GM12875 (cell line): ENCODE data around the gene TBXAS1.

Experiments used
- H3K4me3 ChIP-seq: one replicate; pipeline ENCODE4 v1.5.1; 2011; ENCODE audit warnings: low read depth, low read length, control low read depth
- TF ChIP-seq, protein P1 (sequence below): IDR thresholded peaks from 2 replicates; pipeline ENCODE4 v1.5.1; 2011; ENCODE audit warnings: low read depth, mild to moderate bottlenecking, control low read depth, inconsistent platforms, low read length, moderate library complexity, borderline replicate concordance; ENCODE audit not compliant: insufficient read depth

Gene TBXAS1

DNA sequence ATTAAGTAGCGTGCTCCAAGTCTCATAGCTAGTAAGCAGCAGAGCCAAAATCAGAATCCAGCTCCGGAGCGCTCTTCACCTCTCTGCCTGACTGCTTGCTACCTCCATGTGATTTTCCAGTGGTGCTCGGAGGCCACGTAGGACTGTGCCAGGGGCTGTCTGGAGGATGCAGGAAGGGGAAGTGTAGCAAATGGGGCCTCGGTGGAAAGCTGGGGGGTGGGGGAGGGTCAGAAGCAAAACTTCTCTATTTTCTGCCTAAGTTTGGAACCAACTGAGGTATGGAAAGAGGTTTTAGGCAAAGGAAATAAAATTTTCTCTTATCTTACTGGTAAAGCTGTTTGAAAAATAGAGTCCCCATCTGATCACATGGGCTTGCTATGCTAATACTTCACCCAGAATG is 108.7 kb downstream of the TBXAS1 start:
- TF ChIP-seq, protein P1, sequence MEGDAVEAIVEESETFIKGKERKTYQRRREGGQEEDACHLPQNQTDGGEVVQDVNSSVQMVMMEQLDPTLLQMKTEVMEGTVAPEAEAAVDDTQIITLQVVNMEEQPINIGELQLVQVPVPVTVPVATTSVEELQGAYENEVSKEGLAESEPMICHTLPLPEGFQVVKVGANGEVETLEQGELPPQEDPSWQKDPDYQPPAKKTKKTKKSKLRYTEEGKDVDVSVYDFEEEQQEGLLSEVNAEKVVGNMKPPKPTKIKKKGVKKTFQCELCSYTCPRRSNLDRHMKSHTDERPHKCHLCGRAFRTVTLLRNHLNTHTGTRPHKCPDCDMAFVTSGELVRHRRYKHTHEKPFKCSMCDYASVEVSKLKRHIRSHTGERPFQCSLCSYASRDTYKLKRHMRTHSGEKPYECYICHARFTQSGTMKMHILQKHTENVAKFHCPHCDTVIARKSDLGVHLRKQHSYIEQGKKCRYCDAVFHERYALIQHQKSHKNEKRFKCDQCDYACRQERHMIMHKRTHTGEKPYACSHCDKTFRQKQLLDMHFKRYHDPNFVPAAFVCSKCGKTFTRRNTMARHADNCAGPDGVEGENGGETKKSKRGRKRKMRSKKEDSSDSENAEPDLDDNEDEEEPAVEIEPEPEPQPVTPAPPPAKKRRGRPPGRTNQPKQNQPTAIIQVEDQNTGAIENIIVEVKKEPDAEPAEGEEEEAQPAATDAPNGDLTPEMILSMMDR: no peak
- H3K4me3 ChIP-seq: no peak overlapping the region

DNA sequence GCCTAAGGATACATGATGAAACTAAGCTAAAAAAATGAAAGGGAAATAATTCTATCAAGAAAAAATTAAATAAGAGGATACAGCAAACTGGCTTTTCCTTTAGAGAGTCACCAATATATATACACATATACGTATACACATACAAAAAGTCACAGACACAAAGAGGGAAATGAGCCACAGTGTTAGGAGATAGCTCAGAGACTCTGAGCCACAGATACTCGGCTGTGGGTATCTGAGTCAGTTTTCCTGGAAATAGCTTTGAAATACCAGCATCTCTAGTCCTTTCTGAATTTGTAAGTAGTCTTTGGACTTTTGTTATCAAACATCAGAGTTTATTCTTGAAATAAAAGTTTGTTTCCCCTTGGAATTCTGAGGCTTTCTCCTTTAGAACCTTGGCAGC is 111.8 kb downstream of the TBXAS1 start:
- H3K4me3 ChIP-seq: no peak overlapping the region
- TF ChIP-seq, protein P1: no peak

DNA sequence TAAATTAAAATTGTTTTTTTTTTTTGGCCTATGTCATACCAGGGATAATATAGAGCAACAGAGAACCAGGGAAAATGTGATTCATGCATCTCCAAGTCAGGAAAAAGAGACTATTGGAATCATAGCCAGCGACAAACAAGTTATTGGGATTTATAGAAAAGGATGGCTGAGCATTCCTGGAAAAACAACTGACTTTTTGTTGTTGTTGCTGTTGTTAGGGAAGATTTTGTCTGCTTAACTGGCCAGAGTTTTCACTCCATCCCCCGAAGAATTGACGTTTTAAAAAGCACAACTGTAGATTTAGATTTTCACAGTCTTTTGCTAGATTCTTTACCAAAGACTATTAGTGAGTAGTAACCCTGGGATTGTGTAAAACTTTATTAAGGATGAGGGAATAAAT is 112.4 kb downstream of the TBXAS1 start:
- TF ChIP-seq, protein P1: no peak
- no peak overlapping the region for H3K4me3 ChIP-seq

DNA sequence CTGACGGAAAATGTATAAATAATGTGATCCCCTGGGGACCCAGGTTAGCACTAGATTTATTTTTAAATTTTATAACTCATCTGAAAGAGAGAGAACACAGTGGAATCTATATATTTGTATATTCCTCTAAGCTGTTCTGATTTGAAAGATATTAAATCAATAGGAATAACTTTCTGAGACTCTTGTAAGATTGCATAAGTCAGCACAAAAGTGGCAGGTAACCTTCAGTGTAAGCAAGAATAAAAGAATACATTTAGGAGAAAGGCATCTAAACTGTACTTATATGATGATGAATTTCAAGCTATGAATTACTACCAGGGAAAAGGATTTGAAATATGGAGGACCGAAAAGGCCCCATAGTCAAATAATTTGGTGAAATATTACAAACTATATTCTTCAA is 112.8 kb downstream of the TBXAS1 start:
- H3K4me3 ChIP-seq: no peak overlapping the region
- TF ChIP-seq, protein P1: no peak

DNA sequence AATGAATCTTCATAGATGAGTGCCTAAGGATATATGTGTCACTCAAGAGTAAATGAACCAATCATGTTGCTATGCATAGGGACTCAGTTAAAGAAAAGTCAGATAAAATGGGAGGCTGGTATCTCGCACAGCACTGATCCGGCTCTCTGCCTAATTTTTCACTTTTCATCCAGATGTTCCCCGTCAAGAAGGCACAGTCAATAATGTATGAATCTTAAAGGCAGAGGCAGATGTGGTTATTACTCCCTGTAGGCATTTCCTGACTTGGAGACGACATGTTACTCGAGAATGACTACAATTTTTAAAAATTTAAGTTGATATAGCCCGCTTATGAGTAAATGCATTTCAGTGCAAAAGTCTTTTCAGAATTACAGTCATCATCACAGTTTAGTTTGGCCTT is 113.6 kb downstream of the TBXAS1 start:
- H3K4me3 ChIP-seq: no peak overlapping the region
- TF ChIP-seq, protein P1: no peak

DNA sequence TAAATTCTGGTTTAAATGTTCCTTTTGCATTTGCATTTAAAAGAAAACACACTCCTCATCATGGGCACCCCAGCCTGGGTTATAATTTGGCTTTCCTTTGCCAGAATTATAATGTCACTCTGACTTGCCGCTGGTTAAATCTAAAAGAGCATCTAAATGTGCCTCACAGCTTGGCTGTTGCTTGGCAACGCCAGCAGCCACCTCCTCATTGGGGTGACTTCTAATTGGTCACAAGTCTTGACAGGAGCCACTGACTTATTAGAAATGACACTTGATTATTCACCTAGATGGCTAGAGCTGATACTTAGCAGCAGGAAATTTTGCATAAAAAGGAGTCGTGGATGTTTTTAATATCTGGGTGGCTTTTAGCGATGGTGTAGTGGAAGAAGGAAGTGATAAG is 114.3 kb downstream of the TBXAS1 start:
- no peak overlapping the region for H3K4me3 ChIP-seq
- TF ChIP-seq, protein P1: no peak

DNA sequence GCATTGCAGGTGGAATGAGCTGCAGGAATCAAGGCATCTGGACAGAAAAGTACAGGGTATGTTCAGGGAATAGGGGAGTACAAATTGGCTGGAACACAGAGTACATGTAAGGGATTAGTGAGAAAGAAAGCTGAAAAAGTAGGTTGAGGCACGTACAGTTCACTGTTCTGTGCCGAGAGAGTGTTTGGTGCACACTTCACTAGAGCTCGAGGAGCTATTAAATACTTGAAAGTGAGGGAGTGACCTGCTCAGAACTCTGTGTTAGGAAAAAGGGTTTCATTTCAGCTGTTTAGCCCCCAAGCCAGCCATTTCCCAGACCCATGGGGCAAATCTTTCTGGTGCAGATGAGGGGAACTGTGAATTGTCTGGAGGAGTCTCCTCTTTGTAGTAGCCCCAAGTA is 115.2 kb downstream of the TBXAS1 start:
- H3K4me3 ChIP-seq: no peak overlapping the region
- TF ChIP-seq, protein P1: no peak
